AG08396 (cell line): ENCODE results near the gene UBE4B.
"Not testable (repeated sequence)": the region's sequence is repeated elsewhere in the genome, so short reads cannot be mapped to it uniquely, and the experiment has no call there.

Source experiments
- DNase-seq: peaks from one replicate; pipeline ENCODE4 v3.0.0; 2012; ENCODE audit warnings: low spot score, mixed read lengths

UBE4B gene

DNA sequence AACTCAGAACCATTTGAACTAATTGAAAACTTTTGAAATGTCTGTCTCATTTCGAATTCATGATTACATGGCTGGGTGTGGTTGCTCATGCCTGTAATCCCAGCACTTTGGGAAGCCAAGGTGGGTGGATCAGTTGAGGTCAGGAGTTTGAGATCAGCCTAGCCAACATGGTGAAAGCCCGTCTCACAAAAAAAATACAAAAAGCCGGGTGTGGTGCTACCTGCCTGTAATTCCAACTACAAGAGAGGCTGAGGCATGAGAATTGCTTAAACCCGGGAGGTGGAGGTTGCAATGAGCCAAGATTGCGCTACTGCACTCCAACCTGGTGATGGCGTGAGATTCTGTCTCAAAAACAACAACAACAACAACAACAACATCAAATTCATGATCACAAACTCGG is 40.6 kb downstream of the UBE4B start:
- not testable (repeated sequence) for DNase-seq

DNA sequence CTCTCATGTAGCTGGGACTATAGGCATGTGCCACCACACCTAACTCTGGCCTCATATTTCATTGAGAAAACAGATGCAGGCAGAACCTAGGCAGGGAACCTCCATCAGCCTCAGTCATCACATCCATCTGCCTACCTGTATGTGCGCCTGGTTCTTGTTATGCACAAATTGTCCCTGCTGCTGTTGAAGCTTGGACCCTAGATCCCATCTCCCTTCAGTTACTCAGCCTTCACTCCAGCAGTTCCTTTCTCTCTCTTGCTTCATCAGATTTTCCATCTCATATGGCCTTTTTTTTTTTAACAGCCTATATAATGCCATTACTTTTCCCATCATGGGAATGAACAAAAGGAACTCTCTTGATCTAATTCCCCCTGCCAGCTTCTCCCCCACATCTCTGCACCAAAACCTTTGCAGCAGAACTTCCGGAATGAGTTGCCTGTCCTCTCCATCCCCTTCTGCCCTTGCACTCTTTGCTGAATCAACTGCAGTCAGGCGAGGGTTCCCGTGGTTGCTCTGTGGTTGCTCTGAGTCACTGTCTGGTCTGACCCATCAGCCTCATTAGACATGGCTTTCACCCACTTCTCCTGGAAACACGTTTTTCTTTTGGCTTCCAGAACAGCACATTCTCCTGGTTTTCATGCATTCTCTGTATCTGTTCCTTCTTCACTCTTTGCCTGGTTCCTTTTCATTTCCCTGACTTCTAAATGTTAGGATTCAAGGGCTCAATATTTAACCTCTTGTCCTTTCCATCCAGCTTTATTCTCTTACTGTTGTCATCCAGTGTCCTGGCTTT is 41.5 kb downstream of the UBE4B start:
- DNase-seq: peak; percentile 90

DNA sequence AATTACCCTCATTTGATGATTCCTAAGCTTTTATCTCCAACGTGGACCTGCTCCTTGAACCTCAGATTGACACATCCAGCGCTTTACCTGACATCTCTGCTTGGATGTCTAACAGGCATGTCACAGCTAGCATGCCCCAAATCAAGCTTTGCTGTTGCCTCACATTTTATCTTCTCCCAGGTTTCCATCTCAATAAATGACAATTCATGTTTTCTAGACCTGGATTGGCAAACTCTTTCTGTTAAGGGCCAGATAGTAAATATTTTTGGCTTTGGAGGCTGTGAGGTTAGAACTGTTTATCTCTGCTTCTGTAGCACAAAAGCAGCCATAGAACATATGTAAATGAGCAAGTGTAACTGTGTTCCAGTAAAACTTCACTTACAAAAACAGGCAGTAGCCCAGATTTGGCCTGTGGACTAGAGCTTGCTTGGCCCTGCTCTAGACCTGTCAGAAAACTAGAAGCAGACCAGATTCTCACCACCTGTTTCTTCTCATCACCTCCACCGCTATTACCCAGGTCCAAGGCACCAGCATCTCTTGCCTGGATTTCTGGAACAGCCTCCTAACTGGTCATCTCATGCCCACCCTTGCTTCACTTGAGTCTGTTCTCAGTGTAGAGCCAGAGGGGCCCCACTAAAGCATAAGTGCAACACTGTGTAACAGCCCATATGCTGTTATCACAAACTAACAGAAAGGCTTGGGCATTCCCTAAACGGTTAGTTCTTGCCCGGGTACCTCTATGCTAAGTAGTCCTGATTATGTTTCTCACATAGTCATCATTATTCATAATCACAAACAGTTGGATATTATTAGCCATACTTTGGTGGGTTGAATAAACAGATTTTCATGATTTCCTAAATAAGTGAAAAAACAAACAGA is 42.3 kb downstream of the UBE4B start:
- no peak for DNase-seq

DNA sequence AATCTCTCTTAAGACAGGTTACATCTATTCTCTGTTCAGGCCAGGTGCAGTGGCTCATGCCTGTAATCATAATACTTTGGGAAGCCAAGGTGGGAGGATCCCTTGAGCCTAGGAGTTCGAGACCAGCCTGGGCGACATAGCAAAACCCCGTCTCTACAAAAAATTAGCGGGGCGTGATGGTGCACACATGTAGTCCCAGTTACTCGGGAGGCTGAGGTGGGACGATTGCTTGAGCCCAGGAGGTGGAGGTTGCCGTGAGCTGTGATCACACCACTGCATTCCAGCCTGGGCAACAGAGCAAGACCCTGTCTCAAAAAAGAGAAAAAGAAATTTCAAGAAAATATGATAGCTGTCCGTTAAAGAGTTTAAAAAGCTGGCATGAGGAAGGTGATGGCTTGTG is 43.0 kb downstream of the UBE4B start:
- DNase-seq: no peak

DNA sequence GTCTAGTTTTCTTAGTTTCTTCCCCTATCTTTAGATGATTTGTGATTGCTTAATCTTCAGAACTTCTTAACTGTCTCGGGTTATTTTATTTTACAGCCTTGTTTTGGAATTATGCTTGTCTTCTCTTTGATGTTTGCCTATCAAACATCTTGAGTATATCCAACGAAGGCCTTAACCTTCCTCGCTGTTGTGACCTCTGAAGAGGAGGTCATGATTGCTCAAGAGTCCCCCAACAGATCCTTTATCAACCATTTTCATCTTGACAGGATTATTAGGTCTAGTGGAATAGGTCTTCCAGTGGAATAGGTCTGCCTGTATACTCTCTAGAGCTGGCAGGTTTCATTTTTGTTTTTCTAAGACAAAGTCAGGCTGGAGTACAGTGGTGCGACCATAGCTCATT is 45.7 kb downstream of the UBE4B start:
- DNase-seq: no peak

DNA sequence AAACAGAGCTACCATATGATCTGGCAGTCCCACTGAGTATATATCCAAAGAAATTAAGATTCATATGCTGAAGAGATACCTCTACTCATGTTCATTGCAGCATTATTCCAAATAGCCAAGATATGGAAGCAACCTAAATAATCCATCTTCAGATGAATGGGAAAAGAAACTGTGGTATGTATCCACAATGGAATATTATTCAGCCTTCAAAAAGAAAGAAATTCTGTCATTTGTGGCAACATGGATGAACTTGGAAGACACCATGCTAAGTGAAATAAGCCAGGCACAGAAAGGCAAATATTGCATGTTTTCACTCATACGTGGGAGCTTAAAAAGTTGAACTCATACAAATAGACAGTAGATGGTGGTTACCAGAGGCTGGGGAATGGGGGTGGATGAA is 47.8 kb downstream of the UBE4B start:
- DNase-seq: no peak

DNA sequence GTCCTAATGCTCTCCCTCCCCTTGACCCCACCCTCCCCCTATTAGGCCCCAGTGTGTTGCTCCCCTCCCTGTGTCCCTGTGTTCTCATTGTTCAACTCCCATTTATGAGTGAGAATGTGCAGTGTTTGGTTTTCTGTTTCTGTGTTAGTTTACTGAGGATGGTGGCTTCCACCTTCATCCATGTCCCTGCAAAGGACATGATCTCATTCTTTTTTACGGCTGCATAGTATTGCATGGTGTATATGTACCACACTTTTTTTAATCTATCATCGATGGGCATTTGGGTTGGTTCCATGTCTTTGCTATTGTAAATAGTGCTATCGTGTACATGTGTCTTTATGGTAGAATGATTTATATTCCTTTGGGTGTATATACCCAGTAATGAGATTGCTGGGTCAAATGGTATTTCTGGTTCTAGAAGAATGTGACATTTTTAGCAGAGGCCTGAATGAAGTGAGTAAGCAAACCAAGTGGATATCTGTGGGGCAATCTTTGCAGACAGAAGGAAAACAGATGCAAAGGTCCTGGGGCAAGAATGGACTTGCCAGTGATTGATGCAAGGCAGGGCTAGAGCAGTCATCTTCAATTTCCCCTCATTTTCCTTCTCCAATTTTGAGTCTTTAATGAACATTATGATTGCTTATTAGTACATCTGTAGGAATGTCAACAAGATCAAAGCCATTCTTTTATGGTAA is 50.2 kb downstream of the UBE4B start:
- peak; percentile 24 for DNase-seq

DNA sequence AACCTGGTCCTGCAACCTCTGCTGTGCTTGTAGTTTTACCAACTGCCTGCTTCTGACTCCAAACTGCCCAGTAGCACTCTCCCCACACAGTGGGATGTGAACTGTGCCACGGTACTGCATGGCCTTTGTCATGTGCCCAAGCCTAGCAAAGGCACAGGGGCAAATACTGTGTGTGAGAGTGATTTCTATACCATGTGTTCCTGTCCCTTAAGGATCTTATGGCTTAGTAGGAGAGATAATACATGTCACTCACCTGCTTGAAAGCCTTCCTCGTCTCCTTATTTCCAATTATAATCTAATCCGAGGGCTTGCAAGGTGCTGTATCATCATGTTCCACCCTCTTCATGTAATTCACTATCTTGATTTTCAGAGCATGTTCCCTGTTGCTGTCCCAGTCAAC is 51.3 kb downstream of the UBE4B start:
- DNase-seq: no peak

DNA sequence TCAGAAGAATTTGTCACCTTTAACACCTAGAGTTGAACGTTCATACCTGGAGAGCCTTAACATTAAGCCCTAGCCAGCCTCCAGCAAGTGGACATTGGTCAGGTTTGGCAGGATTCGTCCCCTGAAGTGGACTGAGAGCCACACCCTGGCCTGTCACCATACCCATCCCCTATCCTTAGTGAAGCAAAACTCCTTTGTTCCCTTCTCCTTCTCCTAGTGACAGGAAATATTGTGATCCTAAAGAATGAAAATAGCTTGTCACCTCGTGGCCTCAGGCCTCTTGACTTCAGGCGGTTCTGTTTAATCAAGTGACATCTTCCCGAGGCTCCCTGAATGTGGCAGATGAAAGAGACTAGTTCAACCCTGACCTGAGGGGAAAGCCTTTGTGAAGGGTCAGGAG is 52.3 kb downstream of the UBE4B start:
- no peak for DNase-seq

DNA sequence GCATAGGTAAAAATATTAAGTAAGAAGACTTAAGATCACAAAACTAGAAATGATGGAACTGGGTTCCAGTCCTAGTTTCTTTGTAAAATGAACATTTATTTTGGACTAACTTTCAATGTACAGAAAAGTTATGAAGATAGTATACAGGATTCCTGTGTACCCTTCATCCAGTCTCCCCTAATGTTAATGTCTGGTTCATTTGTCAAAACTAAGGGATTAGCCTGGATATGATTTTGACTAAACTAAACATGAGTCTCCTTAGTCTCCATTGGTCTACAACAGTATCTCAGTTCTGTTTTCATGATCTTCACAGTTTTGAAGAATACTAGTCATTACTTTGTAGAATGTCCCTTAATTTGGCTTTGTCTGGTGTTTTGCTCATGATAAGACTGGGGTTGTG is 54.5 kb downstream of the UBE4B start:
- no peak for DNase-seq

DNA sequence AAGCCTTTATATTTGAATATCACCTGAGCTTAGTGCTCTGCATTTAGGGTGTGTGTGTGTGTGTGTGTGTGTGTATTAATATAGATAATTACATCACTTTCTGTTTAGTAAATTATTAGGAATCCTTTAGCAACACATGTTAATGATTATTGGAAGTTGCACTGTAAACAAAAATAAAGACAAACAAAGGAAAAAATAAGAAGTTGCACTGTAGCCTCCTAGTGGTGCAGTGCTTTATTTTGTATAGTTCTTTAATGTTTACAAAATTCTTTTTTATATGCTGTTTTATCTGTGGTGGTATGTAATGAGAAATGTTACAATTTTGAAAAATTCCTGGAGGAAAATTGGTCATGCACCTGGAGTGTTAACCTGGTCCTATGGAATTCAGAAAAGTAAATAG is 69.2 kb downstream of the UBE4B start:
- DNase-seq: no peak

DNA sequence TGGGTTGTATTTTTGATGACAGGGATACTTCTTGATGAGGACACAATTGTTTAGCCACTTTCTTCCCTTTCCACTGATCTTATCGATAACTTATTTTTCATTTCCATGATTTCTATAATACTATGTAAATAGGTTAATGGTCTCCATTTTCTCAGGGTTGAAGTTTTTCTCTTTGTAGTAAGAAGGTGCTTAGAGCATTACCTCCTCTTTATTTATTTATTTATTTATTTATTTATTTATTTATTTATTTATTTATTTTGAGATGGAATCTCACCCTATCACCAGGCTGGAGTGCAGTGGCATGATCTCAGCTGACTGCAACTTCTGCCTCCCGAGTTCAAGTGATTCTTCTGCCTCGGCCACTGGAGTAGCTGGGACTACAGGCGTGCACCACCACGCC is 70.4 kb downstream of the UBE4B start:
- no peak for DNase-seq

DNA sequence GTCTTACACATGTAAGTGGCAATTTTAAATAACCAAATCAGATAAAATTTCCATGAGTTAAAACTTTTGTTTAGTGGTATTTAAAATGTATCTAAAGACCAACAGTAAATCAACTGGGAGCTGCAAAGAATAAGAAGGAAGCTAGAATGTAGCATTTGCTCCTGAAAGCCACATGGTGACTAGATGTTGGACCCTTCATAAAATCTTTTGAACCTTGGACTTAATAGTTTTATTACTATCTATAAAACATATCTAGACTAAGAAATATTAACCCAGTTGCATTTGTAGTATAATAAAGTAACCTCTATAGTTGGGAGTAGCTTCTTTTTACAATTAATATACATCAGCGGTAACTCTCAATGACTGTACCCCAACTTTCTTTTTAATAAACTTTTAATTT is 72.1 kb downstream of the UBE4B start:
- DNase-seq: no peak

DNA sequence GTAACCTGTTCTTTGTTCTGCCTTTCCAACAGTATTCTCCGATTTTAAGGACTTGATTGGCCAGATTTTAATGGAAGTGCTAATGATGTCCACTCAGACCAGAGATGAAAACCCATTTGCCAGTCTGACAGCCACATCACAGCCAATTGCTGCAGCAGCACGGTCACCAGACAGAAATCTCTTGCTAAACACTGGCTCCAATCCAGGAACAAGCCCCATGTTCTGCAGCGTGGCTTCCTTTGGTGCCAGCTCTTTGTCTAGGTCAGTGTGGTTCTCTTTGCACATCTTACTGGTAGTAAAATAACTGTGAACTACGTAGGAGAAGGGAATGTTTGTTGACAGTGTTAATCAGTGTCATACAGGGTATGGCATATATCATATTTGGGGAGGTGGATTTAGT is 72.7 kb downstream of the UBE4B start:
- no peak for DNase-seq

DNA sequence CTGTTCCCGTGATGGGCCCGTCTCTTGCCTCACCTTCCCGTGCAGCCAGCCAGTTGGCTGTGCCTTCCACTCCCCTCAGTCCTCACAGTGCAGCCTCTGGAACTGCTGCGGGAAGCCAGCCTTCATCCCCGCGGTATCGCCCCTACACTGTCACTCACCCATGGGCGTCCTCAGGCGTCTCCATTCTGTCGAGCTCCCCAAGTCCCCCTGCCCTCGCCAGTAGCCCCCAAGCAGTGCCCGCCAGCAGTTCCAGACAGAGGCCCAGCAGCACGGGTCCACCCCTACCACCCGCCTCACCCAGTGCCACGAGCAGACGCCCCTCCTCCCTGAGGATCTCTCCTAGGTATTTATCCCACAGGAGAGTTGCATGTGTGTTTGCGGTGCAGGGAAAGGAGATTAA is 73.5 kb downstream of the UBE4B start:
- DNase-seq: no peak

DNA sequence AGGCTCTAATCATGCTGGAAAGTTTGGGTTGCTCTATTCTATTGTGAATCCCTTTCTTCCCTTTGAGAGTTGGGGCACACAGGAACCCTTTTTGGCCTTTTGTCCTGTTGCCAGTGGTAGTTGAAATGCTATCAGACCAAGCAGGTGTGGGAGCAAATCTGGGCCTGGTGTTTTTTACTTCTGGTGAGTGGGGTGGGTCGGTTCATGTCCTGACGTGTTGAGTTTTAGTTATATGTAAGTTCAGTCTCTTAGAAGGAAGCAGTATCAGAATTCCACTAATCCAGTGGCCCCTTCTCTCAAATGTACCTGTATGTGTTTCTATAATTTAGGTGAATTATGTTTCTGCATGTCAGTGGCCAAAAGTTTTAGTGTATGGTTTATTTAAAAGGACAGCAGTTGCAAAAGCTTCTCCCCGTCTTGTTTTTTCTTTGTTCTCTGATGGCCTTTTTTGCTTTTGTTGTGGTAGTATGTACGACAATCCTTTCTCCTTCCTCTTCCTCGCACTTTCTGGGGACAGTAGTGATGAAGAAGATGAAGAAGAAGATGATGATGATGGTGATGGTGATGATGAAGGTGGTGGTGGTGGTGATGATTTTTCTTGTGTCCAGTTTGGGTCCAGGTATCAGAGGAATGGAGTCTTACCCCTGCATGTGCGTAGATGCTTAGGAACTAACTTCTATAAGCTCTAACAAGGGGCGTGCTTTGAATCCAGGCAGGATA is 74.2 kb downstream of the UBE4B start:
- DNase-seq: no peak

DNA sequence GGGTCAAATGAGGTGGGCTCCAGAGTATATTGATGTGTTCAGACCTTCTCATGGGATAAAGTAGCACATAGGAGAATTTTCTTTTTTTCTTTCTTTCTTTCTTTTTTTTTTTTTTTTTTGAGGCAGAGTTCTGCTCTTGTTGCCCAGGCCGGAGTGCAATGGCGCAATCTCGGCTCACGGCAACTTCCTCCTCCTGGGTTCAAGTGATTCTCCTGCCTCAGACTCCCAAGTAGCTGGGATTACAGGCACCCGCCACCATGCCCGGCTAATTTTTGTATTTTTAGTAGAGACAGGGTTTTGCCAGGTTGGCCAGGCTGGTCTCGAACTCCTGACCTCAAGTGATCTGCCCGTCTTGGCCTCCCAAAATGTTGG is 74.7 kb downstream of the UBE4B start:
- DNase-seq: not testable (repeated sequence)

DNA sequence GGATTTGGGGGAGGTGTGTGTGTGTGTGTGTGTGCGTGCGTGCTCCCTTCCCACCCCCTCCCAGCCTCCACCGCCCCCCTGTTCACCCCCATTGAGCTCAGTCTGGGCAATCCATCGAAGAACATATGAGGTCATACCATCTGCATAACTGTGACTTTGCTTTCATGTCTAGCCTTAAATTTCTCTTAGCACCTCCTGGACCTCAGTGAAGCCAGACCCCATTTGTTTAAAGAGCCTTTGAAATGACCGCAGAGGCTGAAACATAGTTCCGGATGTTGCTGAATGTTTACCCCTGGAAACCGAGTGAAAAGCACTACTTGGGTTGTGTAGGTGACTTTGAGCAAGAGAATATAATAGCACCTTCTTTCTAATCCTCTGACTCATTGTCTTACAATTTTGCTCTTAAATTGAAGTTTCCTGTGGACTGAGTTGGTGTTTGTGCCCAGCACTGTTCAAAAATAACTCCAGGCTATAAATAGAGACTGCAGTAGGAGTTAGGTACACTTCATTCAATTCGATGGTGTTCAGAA is 75.4 kb downstream of the UBE4B start:
- DNase-seq: peak; percentile 65

DNA sequence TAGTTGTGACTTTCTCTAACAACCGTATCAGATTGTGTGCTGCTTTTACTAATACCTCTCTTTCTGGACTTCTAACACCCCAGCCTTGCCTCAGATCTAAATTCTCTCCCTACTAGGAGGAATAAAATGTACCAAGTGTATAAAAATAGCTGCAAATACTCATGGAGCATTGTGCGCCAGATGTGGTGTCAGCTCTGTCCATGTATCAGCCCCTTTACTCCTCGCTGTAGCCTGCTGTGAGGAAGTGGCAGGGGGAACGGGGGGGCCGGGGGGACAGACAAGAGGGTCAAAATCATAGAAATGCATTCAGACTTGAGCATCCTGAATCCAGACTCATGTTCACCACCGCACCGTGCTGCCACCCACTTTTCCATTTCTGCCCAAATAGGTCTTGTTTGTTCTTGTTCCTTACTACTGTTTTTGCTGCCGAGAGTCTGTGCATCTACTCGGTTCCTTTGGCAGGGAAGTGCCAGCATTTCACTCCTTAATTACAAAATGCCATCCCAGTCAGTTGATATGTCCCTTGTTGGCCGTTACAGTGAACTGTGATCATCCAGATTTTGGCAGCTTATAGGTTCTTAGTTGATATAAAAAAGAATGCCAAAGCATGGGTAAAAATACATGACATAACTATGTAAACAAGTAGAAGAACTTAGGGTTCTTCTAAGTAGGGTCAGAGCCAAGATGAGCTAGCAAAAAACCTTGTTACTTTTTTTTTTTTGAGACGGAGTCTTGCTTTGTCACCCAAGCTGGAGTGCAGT is 76.4 kb downstream of the UBE4B start:
- DNase-seq: no peak

DNA sequence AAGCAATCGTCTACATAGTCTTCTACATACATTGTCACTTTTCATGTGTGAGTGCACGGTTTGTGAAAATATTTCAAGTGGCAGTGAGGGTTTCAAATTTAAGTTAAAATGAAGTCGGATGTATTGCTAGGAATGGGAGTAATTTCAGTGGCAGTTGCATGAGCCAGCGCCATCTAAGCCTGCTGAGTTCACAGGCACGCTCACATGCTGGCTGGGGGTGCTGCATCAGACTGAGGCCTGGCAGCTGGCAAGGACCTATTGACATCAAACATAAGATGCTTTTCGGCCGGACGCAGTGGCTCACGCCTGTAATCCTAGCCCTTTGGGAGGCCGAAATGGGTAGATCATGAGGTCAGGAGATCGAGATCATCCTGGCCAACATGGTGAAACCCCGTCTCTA is 80.7 kb downstream of the UBE4B start:
- DNase-seq: no peak

DNA sequence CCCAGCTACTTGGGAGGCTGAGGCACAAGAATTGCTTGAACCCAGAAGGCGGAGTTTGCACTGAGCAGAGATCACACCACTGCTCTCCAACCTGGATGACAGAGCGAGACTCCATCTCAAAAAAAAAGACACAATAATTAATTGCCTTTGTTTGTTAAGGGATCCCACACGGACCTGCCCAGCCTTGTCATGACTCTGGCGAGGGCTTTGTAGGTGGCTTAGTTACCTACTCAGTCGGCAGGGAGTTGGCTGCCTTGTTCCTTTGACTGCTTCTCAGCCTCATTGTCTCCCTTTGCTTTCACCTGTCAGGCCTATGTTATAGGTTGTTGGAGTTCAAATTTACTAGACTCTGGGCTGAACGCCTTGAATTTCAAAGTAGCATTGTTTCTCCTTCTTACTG is 82.0 kb downstream of the UBE4B start:
- no peak for DNase-seq
